ENCODE data around the gene SNAP91.
"Not testable (repeated sequence)": the region's sequence is repeated elsewhere in the genome, so short reads cannot be mapped to it uniquely, and the experiment has no call there.

SNAP91 gene

DNA sequence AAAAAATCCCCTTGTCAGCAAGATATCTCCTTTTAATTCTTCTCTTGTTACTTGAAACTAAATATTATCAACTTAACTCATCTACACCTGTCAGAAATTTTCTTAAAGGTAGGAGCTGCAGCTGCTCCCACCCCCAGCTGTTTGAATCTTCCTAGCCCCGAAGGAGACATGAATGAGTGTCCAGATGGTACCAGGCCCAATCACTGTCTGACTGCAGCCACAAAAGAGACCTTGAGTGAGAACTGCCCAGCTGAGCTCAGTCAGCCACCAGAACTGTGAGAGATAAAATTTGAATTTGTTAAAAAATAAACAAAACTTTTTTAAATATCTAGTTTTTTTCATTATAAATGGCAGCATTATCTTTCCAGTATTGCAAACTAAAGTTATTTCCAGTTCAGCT lies 111.8 kb downstream of the SNAP91 start:
- Mint-ChIP-seq H3K36me3 (no peaks in the 10 kb centered on the region), H3K27ac (no peak overlapping the region), H3K27me3 (no peaks in the 10 kb centered on the region), H3K9me3 (ENCODE audit: low read depth) (no peaks in the 10 kb centered on the region), H3K4me3 (no peak overlapping the region), H3K4me1 (ENCODE audit: low read depth) (peaks cover 1% of the 10 kb centered on the region)

DNA sequence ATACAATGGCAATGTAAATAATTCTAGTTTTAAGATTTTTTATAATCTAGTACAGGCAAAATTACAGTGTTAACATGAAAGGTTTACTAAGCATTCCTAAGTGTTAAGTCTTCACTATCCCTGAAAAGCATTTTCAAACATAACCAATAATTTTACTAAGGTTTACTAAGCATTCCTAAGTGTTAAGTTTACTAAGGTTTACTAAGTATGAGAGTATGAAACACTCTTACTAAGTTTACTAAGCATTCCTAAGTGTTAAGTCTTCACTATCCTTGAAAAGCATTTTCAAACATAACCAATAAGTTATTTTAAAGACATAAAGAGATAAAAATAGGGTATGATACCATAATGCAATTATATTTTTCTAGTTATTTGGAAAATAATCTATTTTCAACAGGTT lies 114.0 kb downstream of the SNAP91 start:
- Mint-ChIP-seq H3K9me3 (ENCODE audit: low read depth) (no peaks in the 10 kb centered on the region), H3K4me3 (no peak overlapping the region), H3K27ac (no peak overlapping the region), H3K4me1 (ENCODE audit: low read depth) (peaks cover 1% of the 10 kb centered on the region), H3K27me3 (no peaks in the 10 kb centered on the region), H3K36me3 (no peaks in the 10 kb centered on the region)

DNA sequence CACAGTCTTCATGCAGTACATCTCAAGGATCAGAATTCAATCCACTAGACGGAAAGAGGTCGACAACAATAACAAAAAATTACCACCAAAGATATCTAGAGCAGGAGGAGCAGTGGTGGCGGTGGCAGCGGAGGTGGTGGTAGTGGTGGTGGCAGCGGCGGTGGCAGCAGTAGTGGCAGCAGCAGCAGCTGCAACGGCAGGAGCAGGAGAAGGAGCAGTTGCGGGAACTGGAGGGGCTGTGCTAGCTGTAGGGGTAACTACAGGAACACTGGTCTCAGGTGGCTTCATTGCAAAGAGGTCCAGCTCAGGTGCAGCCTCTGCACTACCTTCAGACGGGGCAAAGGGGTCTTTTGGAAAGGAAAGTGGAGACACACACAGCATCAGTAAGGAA lies 115.5 kb downstream of the SNAP91 start:
- H3K27ac Mint-ChIP-seq = no peak overlapping the region
- H3K36me3 Mint-ChIP-seq = no peaks in the 10 kb centered on the region
- no peaks in the 10 kb centered on the region for H3K9me3 Mint-ChIP-seq (ENCODE audit: low read depth)
- H3K4me3 Mint-ChIP-seq = no peak overlapping the region
- no peaks in the 10 kb centered on the region for H3K27me3 Mint-ChIP-seq
- peaks cover 1% of the 10 kb centered on the region for H3K4me1 Mint-ChIP-seq (ENCODE audit: low read depth)

DNA sequence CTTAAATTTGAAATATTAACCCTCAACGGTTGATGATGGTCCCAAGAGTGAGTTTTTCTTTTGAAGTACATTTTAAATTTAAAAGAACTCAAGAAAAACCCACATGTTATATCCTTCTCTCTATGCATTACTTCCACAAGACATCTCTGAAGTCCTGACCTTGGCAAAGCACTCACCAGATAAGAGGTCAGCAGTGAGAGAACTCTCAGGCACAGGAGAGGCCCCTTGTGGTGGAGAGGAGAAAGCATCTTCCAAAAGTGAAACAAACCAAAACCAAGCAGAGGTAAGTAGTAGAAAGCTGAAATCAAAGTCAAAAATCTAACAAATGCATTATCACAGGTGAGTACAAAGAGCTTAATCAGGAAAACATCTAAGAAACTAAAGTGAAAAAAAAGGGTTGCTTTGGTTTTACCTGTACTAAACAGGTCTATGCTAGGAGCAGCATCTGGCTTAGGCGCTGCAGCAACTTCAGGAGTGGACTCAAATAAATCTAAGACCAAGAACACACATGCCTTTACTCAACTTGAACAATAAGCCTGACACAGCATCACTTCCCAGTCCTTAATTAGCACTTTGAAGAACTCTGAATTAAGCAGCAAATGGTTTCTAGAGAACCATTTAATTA lies 116.0 kb downstream of the SNAP91 start:
- Mint-ChIP-seq H3K36me3 (no peaks in the 10 kb centered on the region), H3K9me3 (ENCODE audit: low read depth) (no peaks in the 10 kb centered on the region), H3K27ac (no peak overlapping the region), H3K27me3 (no peaks in the 10 kb centered on the region), H3K4me1 (ENCODE audit: low read depth) (peaks cover 1% of the 10 kb centered on the region), H3K4me3 (no peak overlapping the region)

DNA sequence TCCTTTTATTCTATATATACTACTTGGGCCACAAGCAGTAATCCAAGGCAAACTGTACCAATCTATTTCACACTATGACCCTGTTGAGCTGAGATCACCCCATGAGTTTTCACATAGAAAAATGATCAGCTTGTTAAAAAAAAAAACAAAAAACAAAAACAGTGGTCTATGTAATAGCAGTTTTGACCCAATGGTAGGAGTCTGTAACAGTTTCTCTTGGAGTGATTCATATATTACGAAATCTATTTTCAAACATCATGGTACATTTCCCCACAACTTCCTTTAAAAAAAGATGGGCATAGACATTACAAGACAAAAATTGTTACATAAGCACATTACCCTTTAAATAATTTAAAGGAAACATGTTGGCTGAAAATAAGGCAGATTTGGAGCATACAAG lies 118.5 kb downstream of the SNAP91 start:
- H3K36me3 Mint-ChIP-seq = no peaks in the 10 kb centered on the region
- peaks cover 1% of the 10 kb centered on the region for H3K4me1 Mint-ChIP-seq (ENCODE audit: low read depth)
- H3K9me3 Mint-ChIP-seq (ENCODE audit: low read depth) = no peaks in the 10 kb centered on the region
- no peak overlapping the region for H3K4me3 Mint-ChIP-seq
- no peaks in the 10 kb centered on the region for H3K27me3 Mint-ChIP-seq
- no peak overlapping the region for H3K27ac Mint-ChIP-seq

DNA sequence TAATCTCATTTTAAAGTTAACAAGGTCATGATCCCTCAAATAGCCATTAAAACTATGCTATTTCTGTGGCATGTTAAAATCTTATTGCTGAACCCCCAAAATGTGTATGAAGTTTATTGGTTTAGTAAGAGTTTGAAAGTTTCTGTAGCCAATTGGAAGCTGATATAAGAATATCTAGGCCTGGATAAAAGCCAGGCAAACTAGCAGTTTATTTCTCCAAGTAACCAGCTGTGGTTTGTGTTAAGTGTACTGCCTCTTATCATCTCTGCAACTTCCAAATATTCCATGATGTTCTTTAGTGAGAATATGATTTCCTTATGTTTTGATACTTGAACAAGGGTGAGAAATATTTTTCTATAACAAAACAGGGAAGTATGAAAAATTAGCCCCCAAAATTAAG lies 119.8 kb downstream of the SNAP91 start:
- Mint-ChIP-seq H3K9me3 (ENCODE audit: low read depth) (no peaks in the 10 kb centered on the region), H3K4me1 (ENCODE audit: low read depth) (peaks cover 1% of the 10 kb centered on the region), H3K4me3 (no peak overlapping the region), H3K27ac (no peak overlapping the region), H3K27me3 (peaks cover 4% of the 10 kb centered on the region), H3K36me3 (no peaks in the 10 kb centered on the region)

DNA sequence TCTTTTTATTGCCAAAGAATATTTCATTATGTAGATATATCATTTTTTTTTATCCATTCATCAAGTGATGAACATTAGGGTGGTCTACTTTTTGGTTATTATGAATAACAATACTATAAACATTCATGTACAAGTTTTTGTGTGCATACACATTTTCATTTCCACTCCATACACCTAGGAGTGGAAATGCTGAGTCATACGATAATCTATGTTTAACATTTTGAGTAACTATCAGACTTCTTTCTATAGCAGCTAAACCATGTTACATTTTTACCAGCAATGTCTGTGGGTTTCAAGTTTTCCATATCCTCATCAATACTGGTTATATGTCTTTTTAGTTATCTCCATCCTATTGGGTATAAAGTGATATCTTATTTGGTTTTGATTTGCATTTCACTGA lies 130.8 kb downstream of the SNAP91 start:
- no peaks in the 10 kb centered on the region for H3K36me3 Mint-ChIP-seq
- H3K27ac Mint-ChIP-seq = no peak overlapping the region
- no peak overlapping the region for H3K4me3 Mint-ChIP-seq
- H3K27me3 Mint-ChIP-seq = peaks cover 1% of the 10 kb centered on the region
- H3K4me1 Mint-ChIP-seq (ENCODE audit: low read depth) = no peaks in the 10 kb centered on the region
- H3K9me3 Mint-ChIP-seq (ENCODE audit: low read depth) = no peaks in the 10 kb centered on the region

DNA sequence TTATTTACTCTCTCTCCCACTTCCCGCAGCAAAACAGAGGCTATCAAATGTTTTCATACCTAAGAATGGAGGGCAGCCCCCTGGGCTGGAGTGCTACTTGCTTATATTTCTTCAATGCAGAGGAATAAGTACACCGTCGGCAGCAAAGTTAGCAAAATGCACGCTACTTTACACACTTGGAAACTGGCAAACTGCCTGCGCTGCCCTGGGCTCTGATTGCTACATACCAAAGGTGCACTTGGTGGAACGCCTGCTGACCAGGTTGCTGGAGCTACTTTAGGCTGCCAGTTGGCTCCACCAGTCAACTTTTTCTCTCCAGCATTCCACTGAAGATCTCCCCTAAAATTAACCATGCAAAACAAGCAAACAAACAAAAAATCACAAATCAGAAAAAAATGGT lies 134.1 kb downstream of the SNAP91 start:
- H3K9me3 Mint-ChIP-seq (ENCODE audit: low read depth) = peaks cover 3% of the 10 kb centered on the region
- no peaks in the 10 kb centered on the region for H3K27me3 Mint-ChIP-seq
- H3K4me1 Mint-ChIP-seq (ENCODE audit: low read depth) = no peaks in the 10 kb centered on the region
- no peaks in the 10 kb centered on the region for H3K36me3 Mint-ChIP-seq
- H3K27ac Mint-ChIP-seq = no peak overlapping the region
- no peak overlapping the region for H3K4me3 Mint-ChIP-seq

DNA sequence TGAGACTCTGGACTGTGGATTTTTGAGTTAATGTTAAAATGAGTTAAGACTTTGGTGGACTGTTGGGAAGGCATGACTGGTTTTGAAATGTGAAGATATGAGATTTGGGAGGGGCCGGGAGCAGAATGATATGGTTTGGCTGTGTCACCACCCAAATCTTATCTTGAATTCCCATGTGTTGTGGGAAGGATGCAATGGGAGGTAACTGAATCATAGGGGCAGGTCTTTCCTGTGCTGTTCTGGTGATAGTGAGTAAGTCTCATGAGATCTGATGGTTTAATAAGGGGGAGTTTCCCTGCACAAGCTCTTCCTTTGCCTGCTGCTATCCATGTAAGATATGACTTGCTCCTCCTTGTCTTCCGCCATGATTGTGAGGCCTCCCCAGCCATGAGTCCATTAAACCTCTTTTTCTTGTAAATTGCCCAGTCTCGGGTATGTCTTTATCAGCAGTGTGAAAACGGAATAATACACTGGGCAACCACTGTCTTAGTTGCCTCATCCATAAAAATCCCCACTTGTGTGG lies 137.2 kb downstream of the SNAP91 start:
- not testable (repeated sequence) for H3K4me1 Mint-ChIP-seq (ENCODE audit: low read depth); H3K27ac Mint-ChIP-seq; H3K9me3 Mint-ChIP-seq (ENCODE audit: low read depth); H3K36me3 Mint-ChIP-seq; H3K27me3 Mint-ChIP-seq; H3K4me3 Mint-ChIP-seq

DNA sequence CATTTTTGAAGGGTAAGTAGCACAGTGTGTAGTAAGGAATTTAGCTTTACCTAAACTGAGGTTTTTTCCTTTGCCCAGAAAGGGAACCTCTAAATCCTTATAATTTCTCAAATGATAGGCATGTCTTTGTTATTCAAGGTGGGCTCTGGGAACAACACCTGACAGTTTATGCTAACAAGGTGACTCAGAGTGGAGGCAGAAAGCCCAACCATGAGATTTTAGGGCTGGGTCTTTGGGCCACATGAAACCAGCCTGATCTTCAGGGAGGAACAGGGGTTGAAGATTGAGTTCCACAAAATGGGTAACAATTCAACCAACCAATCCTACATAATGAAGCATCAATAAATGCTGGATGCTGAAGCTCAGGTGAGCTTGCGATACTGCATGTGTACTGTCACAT lies 149.9 kb downstream of the SNAP91 start:
- H3K36me3 Mint-ChIP-seq = no peaks in the 10 kb centered on the region
- H3K9me3 Mint-ChIP-seq (ENCODE audit: low read depth) = peaks cover 9% of the 10 kb centered on the region
- no peak overlapping the region for H3K4me3 Mint-ChIP-seq
- H3K4me1 Mint-ChIP-seq (ENCODE audit: low read depth) = no peaks in the 10 kb centered on the region
- peaks cover 5% of the 10 kb centered on the region for H3K27me3 Mint-ChIP-seq
- no peak overlapping the region for H3K27ac Mint-ChIP-seq

DNA sequence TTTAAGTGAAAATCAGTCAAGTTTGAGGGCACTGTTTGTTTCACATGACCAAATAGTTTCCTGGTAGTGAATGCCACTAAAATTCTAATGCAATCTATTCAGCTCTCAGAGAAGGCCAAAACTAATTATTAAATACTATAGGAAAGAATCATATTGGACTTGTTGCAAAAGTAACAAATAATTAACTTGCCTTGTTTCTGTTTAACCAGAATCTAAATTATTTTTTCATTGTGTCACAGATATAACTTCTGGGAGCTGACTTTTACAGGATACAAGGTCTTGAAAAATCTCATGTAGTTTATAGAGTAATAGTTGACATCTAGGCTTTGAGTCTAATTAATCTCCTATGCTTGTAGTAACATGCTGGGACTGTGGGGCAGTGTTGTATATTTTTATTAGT lies 152.0 kb downstream of the SNAP91 start:
- Mint-ChIP-seq H3K36me3 (no peaks in the 10 kb centered on the region), H3K27ac (no peak overlapping the region), H3K9me3 (ENCODE audit: low read depth) (no peaks in the 10 kb centered on the region), H3K4me3 (no peak overlapping the region), H3K27me3 (peaks cover 5% of the 10 kb centered on the region), H3K4me1 (ENCODE audit: low read depth) (no peaks in the 10 kb centered on the region)

DNA sequence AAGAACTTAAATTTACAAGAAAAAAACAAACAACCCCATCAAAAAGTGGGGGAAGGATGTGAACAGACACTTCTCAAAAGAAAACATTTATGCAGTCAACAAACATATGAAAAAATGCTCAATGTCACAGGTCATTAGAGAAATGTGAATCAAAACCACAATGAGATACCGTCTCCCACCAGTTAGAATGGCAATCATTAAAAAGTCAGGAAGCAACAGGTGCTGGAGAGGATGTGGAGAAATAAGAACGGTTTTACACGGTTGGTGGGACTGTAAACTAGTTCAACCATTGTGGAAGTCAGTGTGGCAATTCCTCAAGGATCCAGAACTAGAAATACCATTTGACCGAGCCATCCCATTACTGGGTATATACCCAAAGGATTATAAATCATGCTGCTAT lies 157.2 kb downstream of the SNAP91 start:
- not testable (repeated sequence) for H3K27me3 Mint-ChIP-seq; H3K4me1 Mint-ChIP-seq (ENCODE audit: low read depth); H3K4me3 Mint-ChIP-seq; H3K9me3 Mint-ChIP-seq (ENCODE audit: low read depth); H3K36me3 Mint-ChIP-seq; H3K27ac Mint-ChIP-seq

DNA sequence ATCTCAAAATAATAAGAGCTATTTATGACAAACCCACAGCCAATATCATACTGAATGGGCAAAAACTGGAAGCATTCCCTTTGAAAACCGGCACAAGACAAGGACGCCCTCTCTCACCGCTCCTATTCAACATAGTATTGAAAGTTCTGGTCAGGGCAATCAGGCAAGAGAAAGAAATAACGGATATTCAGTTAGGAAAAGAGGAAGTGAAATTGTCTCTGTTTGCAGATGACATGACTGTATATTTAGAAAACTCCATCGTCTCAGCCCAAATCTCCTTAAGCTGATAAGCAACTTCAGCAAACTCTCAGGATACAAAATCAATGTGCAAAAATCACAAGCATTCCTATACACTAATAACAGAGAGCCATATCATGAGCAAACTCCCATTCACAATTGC lies 158.4 kb downstream of the SNAP91 start:
- not testable (repeated sequence) for H3K4me1 Mint-ChIP-seq (ENCODE audit: low read depth); H3K27ac Mint-ChIP-seq; H3K4me3 Mint-ChIP-seq; H3K36me3 Mint-ChIP-seq; H3K27me3 Mint-ChIP-seq; H3K9me3 Mint-ChIP-seq (ENCODE audit: low read depth)

DNA sequence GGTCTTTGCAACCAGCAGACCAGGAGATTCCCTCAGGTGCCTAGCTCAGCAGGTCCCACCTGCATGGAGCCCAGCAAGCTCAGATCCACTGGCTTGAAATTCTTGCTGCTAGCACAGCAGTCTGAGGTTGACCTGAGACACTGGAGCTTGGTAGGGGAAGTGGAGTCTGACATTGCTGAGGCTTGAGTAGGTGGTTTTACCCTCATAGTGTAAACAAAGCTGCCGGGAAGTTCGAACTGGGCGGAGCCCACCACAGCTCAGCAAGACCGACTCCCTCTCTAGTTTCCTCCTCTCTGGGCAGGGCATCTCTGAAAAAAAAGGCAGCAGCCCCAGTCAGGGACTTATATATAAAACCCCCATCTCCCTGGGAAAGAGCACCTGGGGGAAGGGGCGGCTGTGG lies 162.3 kb downstream of the SNAP91 start:
- no peaks in the 10 kb centered on the region for H3K4me1 Mint-ChIP-seq (ENCODE audit: low read depth)
- peaks cover 12% of the 10 kb centered on the region for H3K27me3 Mint-ChIP-seq
- H3K27ac Mint-ChIP-seq = no peak overlapping the region
- H3K9me3 Mint-ChIP-seq (ENCODE audit: low read depth) = peaks cover 5% of the 10 kb centered on the region
- no peak overlapping the region for H3K4me3 Mint-ChIP-seq
- peaks cover 3% of the 10 kb centered on the region for H3K36me3 Mint-ChIP-seq

DNA sequence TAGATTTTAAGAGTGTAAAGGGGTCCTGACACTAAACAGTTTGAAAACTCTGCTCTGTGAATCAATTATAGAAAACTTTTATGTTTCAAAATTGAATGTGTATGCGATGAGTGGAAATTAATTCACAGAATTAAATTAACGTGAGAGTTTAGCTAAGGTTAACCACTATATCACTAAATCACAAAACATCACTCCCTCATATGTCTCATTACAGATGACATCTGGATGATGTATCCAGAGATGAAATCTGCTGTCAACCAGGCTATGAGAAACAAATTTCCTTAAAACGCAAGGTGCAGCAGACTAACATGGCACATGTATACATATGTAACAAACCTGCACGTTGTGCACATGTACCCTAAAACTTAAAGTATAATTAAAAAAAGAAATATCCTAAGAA lies 169.2 kb downstream of the SNAP91 start:
- Mint-ChIP-seq H3K9me3 (ENCODE audit: low read depth) (no peaks in the 10 kb centered on the region), H3K4me3 (no peak overlapping the region), H3K27me3 (peaks cover 11% of the 10 kb centered on the region), H3K27ac (no peak overlapping the region), H3K4me1 (ENCODE audit: low read depth) (no peaks in the 10 kb centered on the region), H3K36me3 (peaks cover 3% of the 10 kb centered on the region)
